ENCODE data around the gene CA4. TPM values are rescaled to one million over a fixed set of nuclear protein-coding genes. Genes with fewer than 3 reads are reported as not detected.

CA4 gene
- total RNA-seq, 4 donors from 2014 or later = 2.1 to 8.3 (median 4.3) TPM

Other genes starting within 250 kb of the CA4 start
- 10 to 100 TPM in 1 of 4 donors, 1 to 10 TPM in 3; 6.2 to 10.8 (median 9.1) TPM for gene RNFT1, start 185.2 kb upstream of the CA4 start, total RNA-seq
- gene HEATR6, start 71.1 kb upstream of the CA4 start, total RNA-seq = 10 to 100 TPM; 14.6 to 25.3 (median 18.0) TPM
- 10 to 100 TPM; 42.3 to 65.8 (median 47.9) TPM for gene USP32, start 242.2 kb downstream of the CA4 start, total RNA-seq

Data from esophagus muscularis mucosa (tissue), 4 donors.